HEK293T (cell line): ENCODE measurements around the gene GFPT2.

ENCODE experiments used
- CTCF ChIA-PET: fragments of 350-600 bp; formaldehyde crosslinking; extraction: SDS; loops from one replicate; lab custom pipeline; 2021; ENCODE audit warnings: antibody characterized with exemption, inconsistent platforms; lab: Yijun Ruan, JAX
- POLR2A ChIA-PET: fragments of 350-600 bp; formaldehyde crosslinking; extraction: SDS; loops from one replicate; lab custom pipeline; 2020; ENCODE audit warnings: antibody characterized with exemption, inconsistent platforms; lab: Yijun Ruan, JAX
- DNase-seq: peaks from one replicate; pipeline ENCODE4 v3.0.0; 2012; ENCODE audit warnings: mixed read lengths; ENCODE audit errors: extremely low spot score
- ARNT ChIP-seq: fragments of 450-650 bp; IDR thresholded peaks from 2 replicates; pipeline ENCODE4 v1.6.1; 2017; ENCODE audit warnings: mild to moderate bottlenecking
- BHLHE40 ChIP-seq: fragments of 450-650 bp; IDR thresholded peaks from 2 replicates; pipeline ENCODE4 v1.6.1; 2016; ENCODE audit warnings: mild to moderate bottlenecking, moderate library complexity, borderline replicate concordance
- CTBP1 ChIP-seq: fragments of 450-650 bp; IDR thresholded peaks from 2 replicates; pipeline ENCODE4 v1.6.1; 2016; ENCODE audit warnings: borderline replicate concordance
- ELF4 ChIP-seq: fragments of 450-650 bp; IDR thresholded peaks from 2 replicates; pipeline ENCODE4 v1.6.1; 2017; ENCODE audit warnings: antibody characterized with exemption
- FOXA1 ChIP-seq: fragments of 450-650 bp; IDR thresholded peaks from 2 replicates; pipeline ENCODE4 v1.6.1; 2016; ENCODE audit warnings: mild to moderate bottlenecking
- FOXK2 ChIP-seq: fragments of 450-650 bp; IDR thresholded peaks from 2 replicates; pipeline ENCODE4 v1.6.1; 2016; ENCODE audit warnings: mild to moderate bottlenecking
- FOXM1 ChIP-seq: fragments of 450-650 bp; IDR thresholded peaks from 2 replicates; pipeline ENCODE4 v1.6.1; 2017; ENCODE audit warnings: mild to moderate bottlenecking, borderline replicate concordance
- HDGF ChIP-seq: fragments of 450-650 bp; IDR thresholded peaks from 2 replicates; pipeline ENCODE4 v1.6.1; 2017; ENCODE audit warnings: antibody characterized with exemption, borderline replicate concordance
- L3MBTL2 ChIP-seq: fragments of 450-650 bp; conservative IDR thresholded peaks from 2 replicates; pipeline ENCODE4 v1.6.1; 2016; ENCODE audit warnings: mild to moderate bottlenecking
- LEF1 ChIP-seq: fragments of 450-650 bp; IDR thresholded peaks from 2 replicates; pipeline ENCODE4 v1.6.1; 2017; ENCODE audit warnings: mild to moderate bottlenecking, borderline replicate concordance
- NFRKB ChIP-seq: fragments of 450-650 bp; IDR thresholded peaks from 2 replicates; pipeline ENCODE4 v1.6.1; 2016; ENCODE audit warnings: mild to moderate bottlenecking, moderate library complexity
- PKNOX1 ChIP-seq: fragments of 450-650 bp; IDR thresholded peaks from 2 replicates; pipeline ENCODE4 v1.6.1; 2016
- SP1 ChIP-seq: fragments of 450-650 bp; IDR thresholded peaks from 2 replicates; pipeline ENCODE4 v1.6.1; 2017
- SUZ12 ChIP-seq: fragments of 450-650 bp; IDR thresholded peaks from 2 replicates; pipeline ENCODE4 v1.6.1; 2016; ENCODE audit warnings: mild to moderate bottlenecking
- TARDBP ChIP-seq: fragments of 450-650 bp; IDR thresholded peaks from 2 replicates; pipeline ENCODE4 v1.6.1; 2016
- ZNF384 ChIP-seq: fragments of 450-650 bp; IDR thresholded peaks from 2 replicates; pipeline ENCODE4 v1.6.1; 2016

GFPT2 gene

GRCh38 chr5:180332861-180333260 lies 20.3 kb downstream of the GFPT2 start:
- ChIA-PET CTCF (no interaction called here), POLR2A (no interaction called here)
- TF ChIP-seq ZNF384 = no peak
- TF ChIP-seq L3MBTL2 = no peak
- no peak for TF ChIP-seq FOXK2
- TF ChIP-seq PKNOX1 = no peak
- no peak for TF ChIP-seq ARNT
- no peak for TF ChIP-seq LEF1
- no peak for TF ChIP-seq HDGF
- TF ChIP-seq FOXM1 = no peak
- no peak for TF ChIP-seq SP1
- no peak for TF ChIP-seq SUZ12
- TF ChIP-seq NFRKB = no peak
- TF ChIP-seq ELF4 = no peak
- DNase-seq = no peak

- ChIA-PET CTCF (interaction anchor here (1.6 to 2.0 kb wide), 3 partner anchors 11 to 16 kb away, joined by 3 to 11 read pairs (median 5); no protein-coding TSS in a partner anchor), POLR2A (no interaction called here)
- no peak for DNase-seq
- TF ChIP-seq TARDBP = no peak
- TF ChIP-seq NFRKB = no peak
- no peak for TF ChIP-seq ARNT
- no peak for TF ChIP-seq L3MBTL2
- TF ChIP-seq FOXK2 = no peak
- TF ChIP-seq SUZ12 = no peak
- TF ChIP-seq ZNF384 = no peak
- TF ChIP-seq LEF1 = no peak
- TF ChIP-seq FOXA1 = no peak
- no peak for TF ChIP-seq BHLHE40
- no peak for TF ChIP-seq PKNOX1
- TF ChIP-seq FOXM1 = no peak
- no peak for TF ChIP-seq ELF4
- no peak for TF ChIP-seq SP1
- TF ChIP-seq HDGF = no peak
- no peak for TF ChIP-seq CTBP1
Measured at GRCh38 chr5:180332051-180332517, 21.1 kb downstream of the GFPT2 start.

- TF ChIP-seq NFRKB (no peak), ARNT (no peak), BHLHE40 (no peak), TARDBP (no peak), FOXA1 (no peak), SUZ12 (no peak)
- no peak for DNase-seq
- ChIA-PET POLR2A (no interaction called here), CTCF (interaction anchor here (1.6 to 2.0 kb wide), 3 partner anchors 11 to 16 kb away, joined by 3 to 11 read pairs (median 5); no protein-coding TSS in a partner anchor)
Measured at GRCh38 chr5:180331647-180331950, 21.5 kb downstream of the GFPT2 start.

- DNase-seq = no peak
- no peak for TF ChIP-seq ZNF384
- TF ChIP-seq CTBP1 = no peak
- TF ChIP-seq LEF1 = no peak
- TF ChIP-seq FOXK2 = no peak
- no peak for TF ChIP-seq TARDBP
- no peak for TF ChIP-seq SUZ12
- TF ChIP-seq SP1 = no peak
- POLR2A ChIA-PET = no interaction called here
- CTCF ChIA-PET = interaction anchor here (1.6 to 2.0 kb wide), 3 partner anchors 12 to 15 kb away, joined by 3 to 11 read pairs (median 5); no protein-coding TSS in a partner anchor
Measured at GRCh38 chr5:180330810-180331646, 22.1 kb downstream of the GFPT2 start.

GRCh38 chr5:180330270-180330648 lies 22.9 kb downstream of the GFPT2 start:
- TF ChIP-seq L3MBTL2 (no peak), PKNOX1 (no peak), ELF4 (no peak), SUZ12 (no peak), ARNT (no peak), SP1 (no peak), NFRKB (no peak), FOXA1 (no peak), FOXM1 (no peak), FOXK2 (no peak), TARDBP (no peak), HDGF (no peak), ZNF384 (no peak), CTBP1 (no peak), LEF1 (no peak)
- CTCF ChIA-PET = interaction anchor here (2.0 to 2.3 kb wide), 2 partner anchors 12 to 15 kb away, joined by 11 to 23 read pairs; no protein-coding TSS in a partner anchor
- no peak for DNase-seq
- POLR2A ChIA-PET = no interaction called here

- TF ChIP-seq L3MBTL2 = no peak
- no peak for TF ChIP-seq ARNT
- no peak for TF ChIP-seq NFRKB
- TF ChIP-seq SUZ12 = no peak
- TF ChIP-seq ZNF384 = no peak
- no peak for TF ChIP-seq BHLHE40
- TF ChIP-seq SP1 = no peak
- no peak for TF ChIP-seq HDGF
- TF ChIP-seq FOXK2 = no peak
- TF ChIP-seq CTBP1 = no peak
- no peak for TF ChIP-seq TARDBP
- no peak for TF ChIP-seq LEF1
- TF ChIP-seq FOXM1 = no peak
- TF ChIP-seq FOXA1 = no peak
- no peak for TF ChIP-seq ELF4
- no peak for TF ChIP-seq PKNOX1
- CTCF ChIA-PET = interaction anchor here (0.9 to 2.3 kb wide), 4 partner anchors 14 to 39 kb away, joined by 4 to 23 read pairs (median 13); no protein-coding TSS in a partner anchor
- no peak for DNase-seq
- POLR2A ChIA-PET = interaction anchor here (1.3 to 1.4 kb wide), 2 partner anchors 36 to 39 kb away, joined by 4 to 5 read pairs; no protein-coding TSS in a partner anchor
Measured at GRCh38 chr5:180329606-180330269, 23.4 kb downstream of the GFPT2 start.
